Measurements from ENCODE around the gene CXXC5.
"Not testable (repeated sequence)": the region's sequence is repeated elsewhere in the genome, so short reads cannot be mapped to it uniquely, and the experiment has no call there.

CXXC5 gene

DNA sequence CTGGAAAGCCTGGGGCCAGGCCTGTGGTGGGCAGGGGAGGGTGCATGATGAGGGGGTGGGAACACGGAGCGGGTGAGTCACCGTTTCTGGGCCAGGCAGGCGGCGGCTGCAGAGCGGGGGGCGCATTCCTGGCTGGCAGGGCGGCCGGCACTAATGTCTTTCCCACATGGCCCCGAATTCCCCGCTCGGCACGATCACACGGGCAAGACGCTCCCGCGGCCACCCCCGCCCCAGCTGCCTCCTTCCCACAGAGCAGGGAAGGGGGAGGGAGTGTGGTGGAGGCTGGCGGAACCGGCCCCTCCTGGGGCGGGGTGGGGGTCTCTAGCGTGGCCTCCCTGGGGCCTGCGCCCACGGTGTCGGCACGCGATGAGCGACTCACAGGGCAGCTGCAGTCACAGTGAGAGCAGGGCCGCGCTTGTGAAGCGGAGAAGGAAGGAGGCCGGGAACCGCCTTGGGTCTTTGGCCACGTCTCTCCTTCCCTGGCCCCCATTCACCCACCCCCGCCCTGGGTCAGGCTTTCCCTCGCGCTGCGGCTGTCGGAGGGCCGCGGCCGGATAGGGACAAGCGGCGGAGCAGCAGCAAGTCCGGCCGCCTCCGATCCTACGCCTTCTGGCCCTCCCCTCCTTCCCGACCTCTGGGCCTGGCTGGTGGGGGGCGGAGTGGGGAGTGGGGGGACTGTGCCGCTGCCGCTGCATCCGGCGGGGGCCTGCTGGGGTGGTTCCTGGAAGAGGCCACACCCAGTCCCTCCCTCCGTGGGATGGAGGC, 48.9 kb downstream of the CXXC5 start:
- DNase-seq, result no peak

DNA sequence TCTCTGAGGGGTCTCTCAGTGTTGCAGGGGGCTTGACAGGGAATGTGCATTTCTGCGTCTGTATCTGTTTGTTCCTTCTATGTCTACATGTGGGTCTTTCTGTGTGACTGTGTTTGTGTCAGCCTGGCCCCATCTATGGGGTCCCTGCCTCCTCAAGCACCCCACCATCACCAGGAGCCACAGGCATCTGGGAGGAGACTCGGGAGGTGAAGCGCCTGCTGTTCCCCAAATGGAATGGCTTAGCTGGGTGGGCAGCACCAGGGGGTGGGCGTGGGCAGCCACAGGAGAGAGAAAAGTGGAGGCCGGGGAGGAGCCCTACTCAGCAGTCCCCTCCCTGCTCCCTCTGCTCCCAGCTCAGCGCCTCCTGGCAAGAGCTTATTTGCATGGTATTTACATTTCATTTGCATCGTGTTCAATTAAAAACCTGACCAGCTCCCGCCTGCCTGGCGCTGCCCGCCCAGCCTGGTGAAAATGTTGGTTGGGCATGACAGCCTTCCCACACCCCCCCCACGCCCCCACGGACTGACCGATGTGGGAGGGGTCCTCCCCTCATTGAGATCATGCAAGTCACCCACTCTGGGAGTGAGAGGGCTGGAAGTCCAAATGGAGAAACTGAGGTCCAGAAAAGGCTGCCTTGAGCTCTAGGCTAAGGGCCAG, 50.5 kb downstream of the CXXC5 start:
- no peak for DNase-seq

- no peak for DNase-seq
These were observed 51.2 kb downstream of the CXXC5 start for GRCh38 chr5:139699351-139699750.

GRCh38 chr5:139700711-139701055, 52.5 kb downstream of the CXXC5 start:
- no peak for DNase-seq

DNA sequence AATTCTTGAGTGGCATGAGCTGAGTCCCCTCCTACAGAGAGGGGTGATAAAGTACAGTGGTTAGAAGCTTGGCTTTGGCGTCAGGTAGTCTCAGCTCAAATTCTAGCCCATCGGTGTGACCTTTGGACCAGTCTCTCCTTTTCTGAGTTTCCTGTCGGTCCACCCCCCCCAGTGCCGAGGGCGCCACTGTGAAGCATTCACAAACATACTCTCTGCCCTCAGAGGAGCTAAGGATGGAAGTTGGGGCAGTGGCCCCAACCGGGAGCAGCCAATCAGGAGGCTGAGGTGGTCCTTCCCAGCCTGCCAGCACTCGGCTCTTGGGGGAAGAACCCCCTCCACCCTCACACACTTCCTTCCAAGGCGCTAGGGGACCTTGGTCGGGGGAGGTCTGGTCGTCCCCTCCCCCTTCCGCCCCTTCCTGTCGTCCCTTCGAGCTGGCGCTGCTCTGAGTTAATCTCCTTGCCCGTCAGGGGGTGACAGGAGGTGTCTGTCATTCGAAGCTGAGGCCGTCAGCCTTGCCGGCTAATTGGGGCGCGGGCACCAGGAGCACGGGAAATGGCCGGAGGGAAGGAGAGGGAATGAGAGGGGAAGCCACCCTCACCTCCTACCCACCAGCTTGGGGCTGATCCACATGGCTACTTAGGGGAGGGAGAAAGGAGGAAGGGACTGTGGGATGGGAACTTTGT, 53.0 kb downstream of the CXXC5 start:
- no peak for DNase-seq

DNA sequence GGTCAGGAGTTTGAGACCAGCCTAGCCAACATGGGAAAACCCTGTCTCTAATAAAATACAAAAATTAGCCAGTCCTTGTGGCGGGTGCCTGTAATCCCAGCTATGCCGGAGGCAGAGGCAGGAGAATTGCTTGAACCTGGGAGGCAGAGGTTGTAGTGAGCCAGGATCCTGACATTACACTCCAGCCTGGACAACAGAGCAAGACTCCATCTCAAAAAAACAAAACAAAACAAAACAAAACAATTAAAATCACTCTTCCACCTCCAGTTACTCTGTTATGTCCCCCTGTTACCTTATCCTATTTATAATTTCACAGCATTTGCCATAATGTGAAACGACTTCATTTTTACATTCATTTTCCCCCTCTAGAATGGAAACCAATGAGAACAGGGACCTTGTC, 54.4 kb downstream of the CXXC5 start:
- DNase-seq, result no peak

DNA sequence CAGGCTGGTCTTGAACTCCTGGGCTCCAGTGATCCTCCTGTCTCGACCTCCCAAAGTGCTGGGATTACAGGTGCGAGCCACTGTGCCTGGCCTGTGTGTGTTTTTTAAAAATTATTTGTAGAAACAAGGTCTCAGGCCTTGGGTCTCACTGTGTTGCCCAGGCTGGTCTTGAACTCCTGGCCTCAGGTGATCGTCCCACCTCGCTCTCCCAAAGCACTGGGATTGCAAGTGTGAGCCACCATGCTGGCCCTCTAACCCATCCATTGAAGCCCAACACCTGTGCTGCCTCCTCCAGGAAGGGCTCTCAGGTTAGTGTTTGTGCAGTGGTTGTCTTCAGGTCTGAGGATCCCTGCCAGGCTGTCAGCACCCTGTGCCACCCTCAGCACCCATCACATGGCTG, 56.6 kb downstream of the CXXC5 start:
- no peak for DNase-seq

- DNase-seq, result no peak
These were observed 57.0 kb downstream of the CXXC5 start for GRCh38 chr5:139705191-139705590.

- no peak for DNase-seq
These were observed 57.8 kb downstream of the CXXC5 start for GRCh38 chr5:139705655-139706587.

DNA sequence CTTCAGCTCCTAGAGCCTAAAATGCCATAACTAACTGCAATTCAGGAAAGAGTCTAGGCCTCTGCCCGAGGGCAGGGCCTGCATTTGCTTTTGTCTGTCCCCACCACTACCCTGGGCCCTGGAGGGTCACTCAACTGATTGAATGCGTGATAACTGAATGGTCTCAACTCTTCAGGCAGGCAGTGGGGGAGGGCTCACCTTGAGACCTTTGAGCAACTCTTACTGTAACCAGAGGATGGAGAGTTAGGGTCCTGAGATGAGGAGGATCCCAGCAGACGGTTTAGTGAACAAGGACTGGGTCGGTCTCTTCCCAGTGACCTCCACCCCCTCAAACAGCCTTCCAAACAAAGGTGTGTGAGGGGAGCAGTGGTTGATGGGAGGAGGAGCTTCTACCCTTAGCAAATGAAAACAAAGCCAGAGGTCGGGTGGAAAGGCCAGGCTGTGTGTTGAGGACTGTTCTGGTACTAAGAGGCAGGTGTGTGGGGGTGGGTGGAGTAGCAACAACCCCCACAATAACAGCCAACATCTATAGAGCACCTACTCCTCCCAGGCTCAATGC, 59.4 kb downstream of the CXXC5 start:
- no peak for DNase-seq

- peak in 1 of 2 experiments; percentile 34 for DNase-seq
These were observed 60.3 kb downstream of the CXXC5 start for GRCh38 chr5:139708434-139708861.

- peak; percentile 18 to 28 for DNase-seq
These were observed 60.9 kb downstream of the CXXC5 start for GRCh38 chr5:139708877-139709581.

DNA sequence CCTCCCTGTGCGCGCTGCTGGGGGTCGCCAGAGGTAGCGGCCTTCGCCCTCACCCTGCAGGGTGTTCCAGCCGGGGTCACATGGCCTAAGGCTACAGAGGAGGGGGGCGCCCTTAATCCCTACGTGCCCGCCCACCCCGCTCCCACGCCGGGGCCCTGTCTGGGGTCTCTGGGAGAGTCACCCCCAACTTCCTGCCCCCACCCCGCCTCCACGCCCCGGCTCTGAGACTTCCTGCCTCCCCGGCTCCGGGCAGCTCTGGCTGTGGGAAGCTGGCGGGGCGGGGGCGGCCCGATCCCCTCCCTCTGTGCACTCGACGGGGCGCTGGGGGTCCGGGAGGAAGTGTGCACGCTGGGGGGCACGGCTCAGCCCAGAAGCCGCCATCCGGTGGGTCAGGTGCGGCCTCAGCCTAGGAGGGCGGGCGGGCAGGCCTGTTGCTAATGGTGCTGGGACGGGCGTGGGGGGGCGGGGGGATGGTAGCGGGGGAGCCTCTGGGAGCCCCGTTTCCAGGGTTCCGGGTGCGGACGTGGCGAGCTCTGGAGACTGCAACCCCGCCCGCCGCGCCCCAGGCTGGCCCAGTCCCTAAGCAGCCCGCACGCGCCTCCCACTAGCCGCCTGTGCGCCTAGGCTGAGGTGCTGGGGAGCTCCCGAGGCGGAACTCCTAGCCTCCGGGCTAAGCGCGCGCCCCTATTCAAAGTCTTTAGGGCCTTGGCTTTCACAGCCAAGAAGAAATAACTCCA, 61.6 kb downstream of the CXXC5 start:
- no peak for DNase-seq

DNA sequence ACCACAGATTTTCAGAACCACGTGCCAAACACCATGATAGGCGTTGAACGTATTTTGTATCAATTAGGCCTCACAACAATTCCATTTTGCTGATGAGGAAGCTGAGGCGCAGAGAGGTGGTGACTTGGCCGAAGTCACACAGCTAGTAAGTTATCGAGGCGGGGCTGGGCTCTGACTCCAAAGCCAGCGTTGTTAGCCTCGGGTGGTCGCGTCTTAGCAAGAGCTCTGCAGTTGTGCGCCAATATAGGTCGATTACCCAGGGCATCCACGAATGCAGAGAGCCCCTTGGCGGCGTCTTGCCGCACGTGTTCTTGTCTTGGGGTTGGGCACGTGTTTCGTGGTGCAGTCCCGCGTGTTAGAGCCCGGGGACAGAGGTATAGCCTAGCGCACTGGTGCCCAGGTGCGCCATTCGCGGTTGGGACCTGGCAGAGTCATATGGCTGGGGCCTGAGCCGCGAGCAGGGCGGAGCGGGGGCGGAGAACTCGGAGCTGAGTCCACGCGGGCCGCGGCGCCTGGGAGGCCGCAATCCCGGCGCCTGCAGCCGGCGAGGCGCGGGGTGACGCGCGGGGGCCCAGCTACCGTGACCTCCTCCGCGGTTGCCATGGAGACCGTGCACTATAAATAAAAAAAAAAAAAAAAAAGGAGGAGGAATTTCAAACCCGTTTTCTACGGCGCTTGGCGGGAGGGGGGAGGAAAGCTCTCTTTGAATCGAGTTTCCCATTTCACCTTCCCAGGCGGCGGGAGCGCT, 62.3 kb downstream of the CXXC5 start:
- peak in 1 of 2 experiments; percentile 14 for DNase-seq

- peak in 1 of 2 experiments; percentile 32 for DNase-seq
These were observed 63.1 kb downstream of the CXXC5 start for GRCh38 chr5:139711067-139711905.

DNA sequence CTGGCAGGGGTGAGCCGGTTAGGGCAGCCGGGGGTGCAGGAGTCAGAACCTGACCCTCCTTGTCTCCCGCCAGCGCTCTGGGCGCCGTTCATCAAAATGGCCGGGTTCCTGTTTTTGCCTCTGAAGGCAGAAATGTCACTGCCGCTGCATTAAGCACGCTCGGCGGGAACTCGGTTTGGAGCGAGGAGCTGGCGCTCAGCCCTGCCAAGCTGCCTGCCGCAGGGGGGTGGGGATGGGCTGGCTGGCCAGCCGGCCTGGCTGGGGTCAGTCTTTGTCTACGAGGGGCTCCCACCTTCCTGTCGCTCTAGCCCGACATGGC, 63.7 kb downstream of the CXXC5 start:
- no peak for DNase-seq

- no peak for DNase-seq
These were observed 64.3 kb downstream of the CXXC5 start for GRCh38 chr5:139712412-139712811.

GRCh38 chr5:139713898-139714297, 65.7 kb downstream of the CXXC5 start:
- not testable (repeated sequence) for DNase-seq

- no peak for DNase-seq
These were observed 69.1 kb downstream of the CXXC5 start for GRCh38 chr5:139717221-139717620.

DNA sequence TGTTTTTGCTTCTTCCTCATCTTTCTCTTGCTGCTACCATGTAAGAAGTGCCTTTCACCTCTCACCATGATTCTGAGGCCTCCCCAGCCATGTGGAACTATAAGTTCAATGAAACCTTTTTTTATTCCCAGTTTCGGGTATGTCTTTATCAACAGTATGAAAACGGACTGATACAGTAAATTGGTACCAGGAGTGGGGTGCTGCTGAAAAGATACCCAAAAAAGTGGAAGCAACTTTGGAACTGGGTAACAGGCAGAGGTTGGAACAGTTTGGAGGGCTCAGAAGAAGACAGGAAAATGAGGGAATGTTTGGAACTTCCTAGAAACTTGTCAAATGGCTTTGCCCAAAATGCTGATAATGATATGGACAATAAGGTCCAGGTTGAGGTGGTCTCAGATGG, 70.3 kb downstream of the CXXC5 start:
- DNase-seq, result not testable (repeated sequence)

All from NCI-H187 (cell line).